ENCODE data around the gene WDR46.

Gene WDR46

GRCh38 chr6:33306356-33306755 is 17.3 kb upstream of the WDR46 start:
- no peaks in the 10 kb centered on the region for H3K4me1 Mint-ChIP-seq
- peaks cover 17% of the 10 kb centered on the region for H3K36me3 Mint-ChIP-seq (ENCODE audit: low read depth)
- TF ChIP-seq, protein P1, sequence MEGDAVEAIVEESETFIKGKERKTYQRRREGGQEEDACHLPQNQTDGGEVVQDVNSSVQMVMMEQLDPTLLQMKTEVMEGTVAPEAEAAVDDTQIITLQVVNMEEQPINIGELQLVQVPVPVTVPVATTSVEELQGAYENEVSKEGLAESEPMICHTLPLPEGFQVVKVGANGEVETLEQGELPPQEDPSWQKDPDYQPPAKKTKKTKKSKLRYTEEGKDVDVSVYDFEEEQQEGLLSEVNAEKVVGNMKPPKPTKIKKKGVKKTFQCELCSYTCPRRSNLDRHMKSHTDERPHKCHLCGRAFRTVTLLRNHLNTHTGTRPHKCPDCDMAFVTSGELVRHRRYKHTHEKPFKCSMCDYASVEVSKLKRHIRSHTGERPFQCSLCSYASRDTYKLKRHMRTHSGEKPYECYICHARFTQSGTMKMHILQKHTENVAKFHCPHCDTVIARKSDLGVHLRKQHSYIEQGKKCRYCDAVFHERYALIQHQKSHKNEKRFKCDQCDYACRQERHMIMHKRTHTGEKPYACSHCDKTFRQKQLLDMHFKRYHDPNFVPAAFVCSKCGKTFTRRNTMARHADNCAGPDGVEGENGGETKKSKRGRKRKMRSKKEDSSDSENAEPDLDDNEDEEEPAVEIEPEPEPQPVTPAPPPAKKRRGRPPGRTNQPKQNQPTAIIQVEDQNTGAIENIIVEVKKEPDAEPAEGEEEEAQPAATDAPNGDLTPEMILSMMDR (IDR thresholded peaks at IDR 0.05; ENCODE audit: unreplicated experiment in 3 of 3): no peak
- peaks cover 3% of the 10 kb centered on the region for H3K27me3 Mint-ChIP-seq (ENCODE audit: low read depth)
- no peak overlapping the region for H3K4me3 Mint-ChIP-seq
- no peak overlapping the region for H3K27ac Mint-ChIP-seq
- no peaks in the 10 kb centered on the region for H3K9me3 Mint-ChIP-seq

- H3K36me3 Mint-ChIP-seq (ENCODE audit: low read depth): peaks cover 18% of the 10 kb centered on the region
- no peaks in the 10 kb centered on the region for H3K9me3 Mint-ChIP-seq
- TF ChIP-seq, protein P1 (IDR thresholded peaks at IDR 0.05; ENCODE audit: unreplicated experiment in 3 of 3): no peak
- no peak overlapping the region for H3K4me3 Mint-ChIP-seq
- peaks cover 3% of the 10 kb centered on the region for H3K27me3 Mint-ChIP-seq (ENCODE audit: low read depth)
- no peak overlapping the region for H3K27ac Mint-ChIP-seq
- peaks cover 1% of the 10 kb centered on the region for H3K4me1 Mint-ChIP-seq
Observed at GRCh38 chr6:33305052-33305451, 16.0 kb upstream of the WDR46 start.

DNA sequence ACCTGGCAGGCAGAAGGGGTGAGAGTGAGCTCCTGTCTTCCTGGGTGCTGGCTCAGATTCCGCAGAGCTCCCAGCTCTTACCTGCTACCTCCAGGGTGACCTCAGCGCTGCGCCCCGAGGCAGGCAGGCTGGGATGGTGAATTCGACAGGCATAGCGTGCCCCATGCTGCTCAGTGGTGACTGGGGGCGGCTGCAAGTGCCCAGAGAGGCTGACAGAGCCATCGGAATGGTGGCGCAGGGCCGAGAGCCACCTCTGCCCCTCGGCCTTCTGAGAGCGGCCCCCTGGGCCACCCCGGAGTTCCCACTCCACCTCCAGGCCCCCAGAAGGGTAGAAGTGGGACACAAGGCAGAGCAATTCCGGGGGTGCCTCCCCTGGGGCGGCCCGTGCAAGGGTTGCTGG is 15.2 kb upstream of the WDR46 start:
- Mint-ChIP-seq H3K36me3 (ENCODE audit: low read depth) (peaks cover 18% of the 10 kb centered on the region), H3K27me3 (ENCODE audit: low read depth) (peaks cover 3% of the 10 kb centered on the region), H3K4me1 (peaks cover 10% of the 10 kb centered on the region), H3K27ac (no peak overlapping the region), H3K4me3 (no peak overlapping the region), H3K9me3 (no peaks in the 10 kb centered on the region)
- TF ChIP-seq, protein P1 (IDR thresholded peaks at IDR 0.05; ENCODE audit: unreplicated experiment in 3 of 3): no peak

DNA sequence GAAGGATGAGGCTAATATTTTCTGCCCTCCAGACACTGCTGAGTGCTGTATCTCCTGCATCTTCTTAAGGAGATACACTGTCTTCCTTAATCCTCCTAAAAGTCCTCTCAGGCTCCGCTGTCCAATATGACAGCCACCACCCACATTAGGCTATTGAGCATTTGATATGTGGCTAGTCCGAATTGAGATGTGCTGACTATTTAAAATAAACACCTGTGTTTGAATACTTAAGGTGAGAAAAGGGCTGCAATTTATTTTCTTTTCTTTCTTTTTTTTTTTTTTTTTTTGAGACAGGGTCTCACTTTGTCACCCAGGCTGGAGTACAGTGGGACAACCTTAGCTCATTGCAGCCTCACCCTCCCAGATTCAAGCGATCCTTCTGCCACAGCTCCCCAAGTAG is 12.8 kb upstream of the WDR46 start:
- peak overlapping the region in 1 of 3 experiments; percentile 31 for H3K27ac Mint-ChIP-seq
- H3K27me3 Mint-ChIP-seq (ENCODE audit: low read depth): peaks cover 3% of the 10 kb centered on the region
- H3K36me3 Mint-ChIP-seq (ENCODE audit: low read depth): peaks cover 13% of the 10 kb centered on the region
- H3K4me3 Mint-ChIP-seq: peak overlapping the region; percentile 36 to 93 (median 50)
- H3K4me1 Mint-ChIP-seq: peaks cover 10% of the 10 kb centered on the region
- no peaks in the 10 kb centered on the region for H3K9me3 Mint-ChIP-seq
- TF ChIP-seq, protein P1 (IDR thresholded peaks at IDR 0.05; ENCODE audit: unreplicated experiment in 3 of 3): no peak

- Mint-ChIP-seq H3K9me3 (no peaks in the 10 kb centered on the region), H3K4me1 (peaks cover 16% of the 10 kb centered on the region), H3K27me3 (ENCODE audit: low read depth) (peaks cover 3% of the 10 kb centered on the region), H3K36me3 (ENCODE audit: low read depth) (peaks cover 5% of the 10 kb centered on the region), H3K4me3 (peak overlapping the region; percentile 93 to 100 (median 96)), H3K27ac (peak overlapping the region; percentile 94 to 96 (median 96))
- TF ChIP-seq, protein P1 (IDR thresholded peaks at IDR 0.05; ENCODE audit: unreplicated experiment in 3 of 3): peak; percentile 63 to 75 (median 72)
Observed at GRCh38 chr6:33299237-33299944, 10.4 kb upstream of the WDR46 start.

DNA sequence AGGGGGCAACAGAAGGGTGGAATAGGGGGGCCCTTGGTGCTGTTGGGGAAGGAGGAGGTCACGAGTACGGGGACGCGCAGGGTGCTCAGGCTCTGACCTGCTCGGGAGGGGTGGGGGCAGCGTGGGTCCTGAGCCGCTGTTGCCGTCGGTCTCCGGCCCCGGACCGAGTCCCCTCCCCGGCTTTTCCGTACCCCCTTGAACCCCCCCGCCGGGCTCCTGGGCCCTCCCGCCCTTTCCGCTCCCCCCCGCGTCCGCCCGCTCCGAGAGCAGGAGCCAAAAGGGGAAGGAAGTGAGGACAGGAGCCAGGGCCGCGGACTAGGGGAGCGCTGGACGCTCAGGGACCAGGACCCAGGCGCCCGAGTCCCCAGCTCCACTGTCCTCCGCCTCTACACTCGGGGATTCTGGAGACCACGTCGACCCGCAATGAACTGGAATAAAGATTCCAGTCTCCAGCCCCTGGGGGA is 9.8 kb upstream of the WDR46 start, which contains the start of gene RGL2:
TSS of gene RGL2 (minus strand) at position 170 of the 464 bp plus-strand sequence. CDS start 332 bp downstream, outside the sequence.
- Mint-ChIP-seq H3K27ac (peak within 1 kb of the TSS; percentile 94 to 97 (median 96)), H3K4me1 (peaks cover 16% of the 10 kb centered on the region), H3K36me3 (ENCODE audit: low read depth) (peaks cover 10% of the 10 kb centered on the region), H3K9me3 (no peaks in the 10 kb centered on the region), H3K4me3 (peak within 1 kb of the TSS; percentile 93 to 100 (median 96)), H3K27me3 (ENCODE audit: low read depth) (peaks cover 1% of the 10 kb centered on the region)
- TF ChIP-seq, protein P1 (IDR thresholded peaks at IDR 0.05; ENCODE audit: unreplicated experiment in 3 of 3): no peak
